ENCODE data around the gene LPP. TPM values are rescaled to one million over a fixed set of nuclear protein-coding genes. Genes with fewer than 3 reads are reported as not detected.

LPP gene
- polyA plus RNA-seq, 3 donors from 2014 or later, result 6.5 to 33.5 (median 11.3) TPM

DNA sequence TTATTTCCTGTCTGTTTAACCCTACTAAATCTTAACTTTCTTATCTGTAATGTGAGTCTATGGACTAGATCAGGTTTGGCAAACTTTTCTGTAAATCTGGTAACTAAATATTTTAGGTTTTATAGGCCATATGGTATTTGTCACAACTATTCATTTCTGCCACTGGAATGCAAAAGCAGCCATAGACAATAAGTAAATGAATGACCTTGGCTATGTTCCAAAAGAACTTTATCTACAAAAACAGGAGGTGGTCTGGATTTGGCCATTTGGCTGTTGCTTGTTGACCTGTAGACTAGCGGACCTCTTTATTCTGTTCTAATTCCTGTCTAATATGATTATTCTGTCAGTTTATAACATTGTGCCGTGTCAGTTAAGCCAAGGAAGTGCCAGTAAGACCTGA, 314.2 kb downstream of the LPP start:
- no peak overlapping the region for H3K4me3 Mint-ChIP-seq
- H3K9me3 Mint-ChIP-seq, result no peaks in the 10 kb centered on the region
- H3K27ac Mint-ChIP-seq, result peak overlapping the region in 1 of 6 donors; percentile 5
- DNase-seq, result no peak
- H3K27me3 Mint-ChIP-seq (ENCODE audit: low read depth in 3 of 3), result peaks cover 0 to 3% (median 0%) of the 10 kb centered on the region in 3 donors
- H3K4me1 Mint-ChIP-seq, result peaks cover 15 to 39% of the 10 kb centered on the region in 2 donors
- peaks cover 17 to 27% (median 20%) of the 10 kb centered on the region in 3 donors for H3K36me3 Mint-ChIP-seq

DNA sequence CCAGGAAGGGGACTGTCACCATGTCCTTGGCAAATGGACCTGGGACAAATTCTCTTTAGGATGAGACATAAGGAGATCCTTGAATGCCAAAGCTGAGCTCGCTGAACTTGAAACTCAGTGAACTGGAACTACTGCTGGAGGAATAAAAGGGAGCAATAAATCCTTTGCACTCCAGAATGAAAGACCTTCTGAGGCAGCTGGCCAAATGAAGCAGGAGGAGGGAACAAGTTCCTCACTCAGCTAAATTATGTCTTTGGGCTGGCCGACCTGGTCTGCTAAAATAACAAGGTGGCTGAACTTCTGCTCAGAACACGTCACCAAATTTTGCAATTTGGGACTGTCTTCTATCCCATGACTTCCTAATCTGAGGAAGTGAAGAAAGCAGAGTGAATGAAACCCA, 314.7 kb downstream of the LPP start:
- H3K27me3 Mint-ChIP-seq (ENCODE audit: low read depth in 3 of 3), result peaks cover 0 to 3% (median 0%) of the 10 kb centered on the region in 3 donors
- H3K9me3 Mint-ChIP-seq, result no peaks in the 10 kb centered on the region
- peaks cover 15 to 39% of the 10 kb centered on the region in 2 donors for H3K4me1 Mint-ChIP-seq
- H3K4me3 Mint-ChIP-seq, result no peak overlapping the region
- DNase-seq, result no peak
- peaks cover 16 to 23% (median 20%) of the 10 kb centered on the region in 3 donors for H3K36me3 Mint-ChIP-seq
- peak overlapping the region in 1 of 6 donors; percentile 5 for H3K27ac Mint-ChIP-seq

DNA sequence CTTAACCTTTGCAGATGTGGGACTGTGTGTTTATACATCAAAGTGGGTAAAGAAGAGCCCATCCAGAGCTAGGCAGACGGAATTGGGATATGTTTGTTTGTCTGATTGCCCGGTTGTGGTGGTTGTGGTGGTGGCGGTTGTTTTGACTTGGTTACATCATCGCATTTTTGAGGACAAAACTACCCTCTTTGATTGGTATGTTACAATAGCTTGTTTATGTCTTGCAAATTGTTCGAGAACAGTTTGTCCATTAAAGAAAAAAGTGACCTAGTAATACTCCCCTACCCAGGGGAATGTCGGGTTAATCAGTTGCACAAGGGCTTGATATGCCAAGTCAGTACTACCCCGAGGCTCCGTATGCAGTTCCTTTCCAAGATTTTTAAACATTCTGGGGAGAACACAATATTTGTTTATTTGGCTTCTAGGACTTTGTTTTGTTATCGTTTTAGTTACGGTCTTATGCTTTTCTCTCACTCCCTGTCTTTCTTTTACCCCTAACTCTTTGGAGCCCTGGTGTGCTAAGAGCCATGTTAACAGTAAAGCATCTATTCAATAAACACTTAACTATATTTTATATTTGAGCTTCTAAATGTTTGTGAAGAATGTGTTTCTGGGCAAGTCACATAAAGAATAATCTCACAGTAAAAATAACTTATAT, 315.4 kb downstream of the LPP start:
- no peak overlapping the region for H3K27ac Mint-ChIP-seq
- H3K27me3 Mint-ChIP-seq (ENCODE audit: low read depth in 3 of 3), result peaks cover 0 to 3% (median 0%) of the 10 kb centered on the region in 3 donors
- DNase-seq, result no peak
- no peak overlapping the region for H3K4me3 Mint-ChIP-seq
- H3K4me1 Mint-ChIP-seq, result peaks cover 15 to 39% of the 10 kb centered on the region in 2 donors
- H3K9me3 Mint-ChIP-seq, result no peaks in the 10 kb centered on the region
- H3K36me3 Mint-ChIP-seq, result peaks cover 16 to 23% (median 20%) of the 10 kb centered on the region in 3 donors

DNA sequence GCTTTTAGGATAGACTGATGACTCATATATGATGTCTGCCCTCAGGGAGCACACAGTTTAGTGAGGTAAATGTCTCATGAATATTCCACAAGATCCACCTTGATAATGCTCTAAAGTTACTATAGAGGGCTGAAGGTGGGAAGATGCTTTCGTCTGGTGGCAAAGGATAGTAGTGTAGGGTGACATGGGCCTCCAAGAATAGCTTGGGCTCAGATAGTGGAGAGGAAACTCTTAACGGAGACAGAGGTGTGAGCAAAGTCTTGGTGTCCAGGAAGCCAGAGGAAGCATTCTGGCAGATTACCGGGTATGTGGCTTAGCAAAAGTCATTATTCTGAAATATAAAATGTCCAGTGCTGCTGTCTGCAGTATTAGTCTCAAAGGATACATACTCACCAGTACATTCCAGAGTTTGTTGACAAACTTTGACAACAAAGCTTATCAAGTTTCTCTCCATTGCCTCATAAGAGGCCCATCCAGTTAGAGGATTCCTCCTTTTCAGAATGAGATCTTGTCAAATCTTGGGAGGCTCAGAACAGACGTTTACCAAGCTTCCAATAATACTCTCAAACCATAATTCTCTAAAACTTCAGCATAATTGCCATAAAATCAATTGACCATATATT, 316.7 kb downstream of the LPP start:
- H3K4me1 Mint-ChIP-seq, result peaks cover 15 to 36% of the 10 kb centered on the region in 2 donors
- H3K36me3 Mint-ChIP-seq, result peaks cover 15 to 23% (median 20%) of the 10 kb centered on the region in 3 donors
- peak overlapping the region in 2 of 6 donors; percentile 8 to 37 for H3K27ac Mint-ChIP-seq
- peaks cover 0 to 3% (median 0%) of the 10 kb centered on the region in 3 donors for H3K27me3 Mint-ChIP-seq (ENCODE audit: low read depth in 3 of 3)
- no peak for DNase-seq
- H3K4me3 Mint-ChIP-seq, result no peak overlapping the region
- H3K9me3 Mint-ChIP-seq, result no peaks in the 10 kb centered on the region

DNA sequence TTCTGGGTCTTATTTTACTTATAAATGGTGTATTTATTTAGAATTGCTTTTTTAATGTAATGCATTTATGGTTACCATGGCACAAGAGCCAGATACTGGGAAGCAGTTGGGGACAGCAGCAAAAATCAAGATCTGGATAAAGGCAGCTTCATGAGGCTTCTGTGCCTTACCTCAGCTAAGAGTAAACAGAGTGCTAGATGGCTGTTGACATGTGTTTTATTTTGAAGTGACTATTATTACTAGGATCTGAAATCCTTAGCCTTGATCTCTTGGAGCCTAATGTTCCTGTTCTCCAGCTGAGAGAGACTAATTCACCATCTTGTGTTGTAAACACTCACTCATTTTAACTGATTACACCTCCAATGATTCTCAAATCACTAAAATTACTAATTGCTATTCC, 317.8 kb downstream of the LPP start:
- Mint-ChIP-seq H3K36me3 (peaks cover 17 to 23% (median 20%) of the 10 kb centered on the region in 3 donors), H3K4me1 (peaks cover 15 to 28% of the 10 kb centered on the region in 2 donors), H3K27me3 (ENCODE audit: low read depth in 3 of 3) (peaks cover 0 to 2% (median 0%) of the 10 kb centered on the region in 3 donors), H3K9me3 (no peaks in the 10 kb centered on the region), H3K27ac (no peak overlapping the region), H3K4me3 (no peak overlapping the region)
- DNase-seq, result no peak

DNA sequence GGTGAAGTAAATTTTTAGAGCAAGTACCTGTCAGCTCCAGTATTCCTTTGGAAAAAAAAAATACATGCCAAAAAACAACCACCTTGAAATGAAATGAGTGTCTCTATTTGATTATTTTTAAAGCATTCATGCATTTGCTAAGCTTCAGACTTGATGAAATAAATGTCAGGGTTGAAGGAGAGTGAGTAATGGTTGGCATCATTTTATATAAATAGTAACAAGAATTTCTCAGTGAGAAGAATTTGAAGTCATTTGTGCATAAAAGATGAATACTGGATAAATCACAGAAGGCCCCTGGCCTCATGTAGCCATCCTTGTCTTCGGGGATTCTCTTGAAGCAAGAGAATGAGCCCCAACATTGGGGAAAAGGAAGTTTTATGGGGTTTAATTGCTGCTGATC, 318.4 kb downstream of the LPP start:
- H3K36me3 Mint-ChIP-seq, result peaks cover 16 to 23% (median 19%) of the 10 kb centered on the region in 3 donors
- H3K9me3 Mint-ChIP-seq, result no peaks in the 10 kb centered on the region
- no peak overlapping the region for H3K27ac Mint-ChIP-seq
- H3K27me3 Mint-ChIP-seq (ENCODE audit: low read depth in 3 of 3), result peaks cover 0 to 2% (median 0%) of the 10 kb centered on the region in 3 donors
- no peak overlapping the region for H3K4me3 Mint-ChIP-seq
- peaks cover 16 to 32% of the 10 kb centered on the region in 2 donors for H3K4me1 Mint-ChIP-seq
- no peak for DNase-seq

DNA sequence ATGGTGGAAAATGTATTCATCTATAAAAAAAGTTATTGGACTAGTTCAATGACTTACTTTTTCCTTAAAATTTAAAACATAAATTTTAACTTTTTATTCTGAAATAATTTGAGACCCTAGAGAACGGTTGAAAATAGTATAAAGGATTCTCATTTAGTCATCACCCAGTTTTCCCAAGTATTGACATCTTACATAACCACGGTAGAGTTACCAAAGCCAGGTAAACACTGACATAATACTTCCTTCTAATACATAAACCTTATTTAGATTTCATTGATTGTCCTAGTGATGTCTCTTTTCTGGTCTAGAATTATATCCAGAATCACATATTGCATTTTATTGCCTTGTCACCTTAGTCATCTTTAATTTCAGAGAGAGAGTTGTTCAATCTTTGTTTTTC, 319.1 kb downstream of the LPP start:
- H3K36me3 Mint-ChIP-seq, result peaks cover 12 to 19% (median 16%) of the 10 kb centered on the region in 3 donors
- H3K4me3 Mint-ChIP-seq, result no peak overlapping the region
- no peak overlapping the region for H3K27ac Mint-ChIP-seq
- peaks cover 0 to 2% (median 0%) of the 10 kb centered on the region in 3 donors for H3K27me3 Mint-ChIP-seq (ENCODE audit: low read depth in 3 of 3)
- H3K4me1 Mint-ChIP-seq, result peaks cover 20 to 33% of the 10 kb centered on the region in 2 donors
- H3K9me3 Mint-ChIP-seq, result no peaks in the 10 kb centered on the region
- no peak for DNase-seq

DNA sequence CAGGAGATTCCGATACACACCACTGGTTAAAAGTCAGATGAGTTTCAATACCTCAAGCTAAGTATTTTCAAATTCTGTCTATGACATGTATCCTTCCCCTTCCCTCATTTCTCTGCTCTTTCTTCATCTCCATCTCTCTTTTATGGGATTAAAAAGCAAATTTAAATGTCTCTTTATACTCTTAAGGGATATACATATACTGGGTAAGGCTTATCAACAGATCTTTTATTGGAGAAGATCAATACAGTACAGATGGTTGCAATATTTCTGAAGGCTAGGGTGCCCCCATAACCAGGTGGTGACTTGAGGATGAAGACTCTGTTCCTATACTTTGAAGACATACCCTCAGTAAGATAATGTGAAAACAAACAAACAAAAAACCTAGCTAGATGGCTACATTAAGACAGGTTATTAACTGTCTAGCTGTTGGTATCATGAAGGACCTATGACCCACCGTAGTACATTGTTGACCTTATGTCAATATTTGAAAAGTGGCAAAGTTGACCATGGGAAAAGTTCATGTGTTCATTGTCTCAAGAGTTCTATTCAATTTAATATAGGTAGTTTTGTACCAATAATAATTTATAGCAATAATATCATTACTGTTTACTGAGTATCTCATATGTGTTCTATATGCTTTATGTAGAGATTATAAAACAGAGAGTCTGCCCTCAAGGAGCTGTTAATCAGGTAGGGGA, 319.8 kb downstream of the LPP start:
- H3K4me3 Mint-ChIP-seq, result no peak overlapping the region
- no peak for DNase-seq

DNA sequence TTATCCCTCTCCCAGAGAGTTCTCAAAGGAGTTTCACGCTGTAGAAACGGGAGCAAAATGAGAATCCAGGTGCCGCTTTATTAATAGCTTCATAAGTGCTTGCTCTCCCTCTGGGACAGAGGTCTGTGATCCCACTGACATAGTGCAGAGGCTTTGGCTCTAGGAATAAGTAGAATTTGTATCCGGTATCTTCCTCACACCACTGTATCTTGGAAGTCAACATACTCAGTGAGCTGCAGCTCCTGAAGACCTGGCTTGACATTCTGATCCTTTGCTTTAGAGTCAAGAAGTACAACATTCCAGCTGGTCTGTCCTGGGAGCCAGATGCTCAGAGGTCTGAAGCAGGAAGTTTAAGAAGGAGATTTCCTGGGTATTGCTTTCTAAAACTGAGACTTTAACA, 323.0 kb downstream of the LPP start:
- Mint-ChIP-seq H3K27ac (no peak overlapping the region), H3K36me3 (peaks cover 3 to 9% (median 6%) of the 10 kb centered on the region in 3 donors)

More for the DNA sequence above, 319.8 kb downstream of the LPP start:
- peaks cover 26 to 40% of the 10 kb centered on the region in 2 donors for H3K4me1 Mint-ChIP-seq
- no peaks in the 10 kb centered on the region for H3K9me3 Mint-ChIP-seq
- H3K36me3 Mint-ChIP-seq, result peaks cover 12 to 16% (median 14%) of the 10 kb centered on the region in 3 donors
- H3K27ac Mint-ChIP-seq, result no peak overlapping the region
- H3K27me3 Mint-ChIP-seq (ENCODE audit: low read depth in 3 of 3), result peaks cover 0 to 2% (median 0%) of the 10 kb centered on the region in 3 donors

DNA sequence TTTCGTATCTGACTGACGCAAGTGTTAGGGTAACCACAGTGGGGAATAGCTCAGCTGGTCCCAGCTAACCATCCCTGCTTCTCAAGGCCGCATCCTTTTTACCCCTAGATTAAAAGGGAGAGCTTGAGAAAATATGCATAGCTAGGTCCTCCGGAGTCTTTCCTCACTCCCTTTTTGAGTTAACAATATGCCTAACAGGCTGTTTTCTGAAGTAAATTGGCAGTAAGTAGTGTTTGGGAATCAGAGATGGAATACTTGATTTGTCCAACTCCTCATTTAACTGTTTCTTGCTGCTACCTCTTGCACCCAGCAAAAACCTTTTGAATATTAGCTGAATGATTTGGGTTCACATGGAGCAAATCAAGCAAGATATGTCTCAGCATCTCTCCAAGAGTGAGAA, 326.1 kb downstream of the LPP start:
- Mint-ChIP-seq H3K4me3 (no peak overlapping the region), H3K27ac (no peak overlapping the region), H3K9me3 (no peaks in the 10 kb centered on the region), H3K4me1 (peaks cover 33 to 45% of the 10 kb centered on the region in 2 donors), H3K27me3 (ENCODE audit: low read depth in 3 of 3) (no peaks in the 10 kb centered on the region), H3K36me3 (peaks cover 10 to 22% (median 21%) of the 10 kb centered on the region in 3 donors)
- no peak for DNase-seq

More for the DNA sequence above, 323.0 kb downstream of the LPP start:
- H3K27me3 Mint-ChIP-seq (ENCODE audit: low read depth in 3 of 3), result no peaks in the 10 kb centered on the region
- H3K4me3 Mint-ChIP-seq, result no peak overlapping the region
- H3K9me3 Mint-ChIP-seq, result no peaks in the 10 kb centered on the region
- DNase-seq, result no peak
- peaks cover 25 to 37% of the 10 kb centered on the region in 2 donors for H3K4me1 Mint-ChIP-seq

DNA sequence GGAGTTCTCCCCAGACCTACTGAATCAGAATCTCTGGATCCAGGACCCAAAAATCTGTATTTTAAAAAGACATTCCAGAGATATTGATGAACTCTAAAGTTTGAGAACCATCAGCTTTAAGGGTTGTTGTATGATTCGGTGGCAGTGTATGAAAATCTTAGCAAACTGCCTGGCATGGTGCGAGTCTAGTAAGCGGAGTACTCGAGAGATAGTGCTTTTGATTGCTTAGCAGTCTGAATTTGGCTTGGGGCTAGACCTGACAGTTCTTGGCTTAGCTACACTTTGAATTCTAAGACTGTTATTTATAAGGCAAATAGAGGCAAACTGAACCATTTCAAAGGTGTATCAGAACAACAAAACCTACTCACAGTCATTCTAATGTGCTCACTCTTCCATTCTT, 329.0 kb downstream of the LPP start:
- H3K9me3 Mint-ChIP-seq, result no peaks in the 10 kb centered on the region
- no peaks in the 10 kb centered on the region for H3K27me3 Mint-ChIP-seq (ENCODE audit: low read depth in 3 of 3)
- peaks cover 19 to 42% (median 42%) of the 10 kb centered on the region in 3 donors for H3K36me3 Mint-ChIP-seq
- peaks cover 28 to 40% of the 10 kb centered on the region in 2 donors for H3K4me1 Mint-ChIP-seq
- no peak overlapping the region for H3K27ac Mint-ChIP-seq
- no peak for DNase-seq
- H3K4me3 Mint-ChIP-seq, result no peak overlapping the region

DNA sequence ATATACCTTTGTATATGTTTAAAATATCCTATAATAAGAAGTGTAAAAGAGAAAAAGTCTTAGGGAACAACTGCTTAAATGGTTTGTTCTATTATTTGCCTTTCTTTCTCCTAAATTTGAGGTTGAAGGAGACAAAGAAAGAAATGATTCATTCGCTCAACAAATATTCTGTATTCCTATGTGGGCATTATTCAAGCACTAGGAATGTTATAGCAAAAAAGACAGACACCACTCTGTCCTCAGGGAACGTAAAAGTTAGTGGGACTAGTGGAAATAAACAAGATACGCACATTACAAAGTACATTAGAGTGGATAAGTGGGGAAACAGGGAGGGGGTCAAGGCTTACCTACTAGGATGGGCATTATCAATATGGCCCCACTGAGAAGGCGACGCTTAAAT, 332.2 kb downstream of the LPP start:
- peaks cover 32 to 61% (median 59%) of the 10 kb centered on the region in 3 donors for H3K36me3 Mint-ChIP-seq
- no peak overlapping the region for H3K4me3 Mint-ChIP-seq
- DNase-seq, result no peak
- no peak overlapping the region for H3K27ac Mint-ChIP-seq
- H3K27me3 Mint-ChIP-seq (ENCODE audit: low read depth in 3 of 3), result peaks cover 0 to 2% (median 0%) of the 10 kb centered on the region in 3 donors
- H3K9me3 Mint-ChIP-seq, result no peaks in the 10 kb centered on the region
- H3K4me1 Mint-ChIP-seq, result peaks cover 14 to 38% of the 10 kb centered on the region in 2 donors

DNA sequence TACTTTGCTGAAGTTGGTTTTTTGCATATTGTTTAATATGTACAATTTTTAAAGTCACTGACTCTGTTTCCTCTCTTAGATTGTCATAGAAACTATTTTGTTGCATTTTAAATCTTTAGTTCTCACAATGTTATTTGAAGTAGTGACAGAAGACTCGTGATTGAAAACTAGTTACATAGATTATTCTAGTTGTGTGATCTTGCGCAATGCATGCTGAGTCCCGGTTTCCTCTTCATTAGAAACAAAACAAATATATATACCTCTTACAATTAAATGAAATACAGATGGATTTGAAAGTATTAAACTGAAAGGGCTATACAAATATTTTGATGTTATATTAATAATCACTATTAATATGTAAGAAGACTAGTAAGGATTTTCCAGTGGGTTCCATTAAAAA, 333.0 kb downstream of the LPP start:
- H3K36me3 Mint-ChIP-seq, result peaks cover 34 to 64% (median 55%) of the 10 kb centered on the region in 3 donors
- no peak overlapping the region for H3K27ac Mint-ChIP-seq

DNA sequence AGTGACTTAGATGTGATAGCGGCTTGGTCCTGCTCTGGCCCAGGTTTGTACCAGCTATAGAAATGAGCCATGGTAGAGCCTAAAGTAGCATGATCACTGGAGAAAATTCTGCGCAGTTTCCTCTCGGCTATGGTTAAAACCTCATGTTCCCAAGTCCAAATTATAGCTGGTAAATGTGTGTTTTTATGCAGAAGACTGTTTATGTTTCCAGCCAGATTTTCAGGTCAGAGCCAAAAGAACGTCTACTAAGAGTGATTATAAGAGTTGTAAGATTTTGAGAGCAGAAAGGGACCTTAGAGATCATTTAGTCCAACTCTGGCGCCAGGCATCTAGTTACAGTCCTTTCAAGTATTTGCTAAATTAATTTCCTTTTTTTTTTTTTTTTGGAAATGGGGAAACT, 333.7 kb downstream of the LPP start:
- Mint-ChIP-seq H3K4me3 (no peak overlapping the region), H3K36me3 (peaks cover 32 to 66% (median 53%) of the 10 kb centered on the region in 3 donors), H3K27me3 (ENCODE audit: low read depth in 3 of 3) (peaks cover 0 to 2% (median 0%) of the 10 kb centered on the region in 3 donors), H3K4me1 (peaks cover 1 to 23% of the 10 kb centered on the region in 2 donors), H3K9me3 (no peaks in the 10 kb centered on the region), H3K27ac (peak overlapping the region in 1 of 6 donors; percentile 52)
- no peak for DNase-seq

More for the DNA sequence above, 333.0 kb downstream of the LPP start:
- Mint-ChIP-seq H3K9me3 (no peaks in the 10 kb centered on the region), H3K27me3 (ENCODE audit: low read depth in 3 of 3) (peaks cover 0 to 2% (median 0%) of the 10 kb centered on the region in 3 donors), H3K4me1 (peaks cover 7 to 30% of the 10 kb centered on the region in 2 donors), H3K4me3 (no peak overlapping the region)
- no peak for DNase-seq
